ENCODE measurements around the gene USP20.

The USP20 gene

DNA sequence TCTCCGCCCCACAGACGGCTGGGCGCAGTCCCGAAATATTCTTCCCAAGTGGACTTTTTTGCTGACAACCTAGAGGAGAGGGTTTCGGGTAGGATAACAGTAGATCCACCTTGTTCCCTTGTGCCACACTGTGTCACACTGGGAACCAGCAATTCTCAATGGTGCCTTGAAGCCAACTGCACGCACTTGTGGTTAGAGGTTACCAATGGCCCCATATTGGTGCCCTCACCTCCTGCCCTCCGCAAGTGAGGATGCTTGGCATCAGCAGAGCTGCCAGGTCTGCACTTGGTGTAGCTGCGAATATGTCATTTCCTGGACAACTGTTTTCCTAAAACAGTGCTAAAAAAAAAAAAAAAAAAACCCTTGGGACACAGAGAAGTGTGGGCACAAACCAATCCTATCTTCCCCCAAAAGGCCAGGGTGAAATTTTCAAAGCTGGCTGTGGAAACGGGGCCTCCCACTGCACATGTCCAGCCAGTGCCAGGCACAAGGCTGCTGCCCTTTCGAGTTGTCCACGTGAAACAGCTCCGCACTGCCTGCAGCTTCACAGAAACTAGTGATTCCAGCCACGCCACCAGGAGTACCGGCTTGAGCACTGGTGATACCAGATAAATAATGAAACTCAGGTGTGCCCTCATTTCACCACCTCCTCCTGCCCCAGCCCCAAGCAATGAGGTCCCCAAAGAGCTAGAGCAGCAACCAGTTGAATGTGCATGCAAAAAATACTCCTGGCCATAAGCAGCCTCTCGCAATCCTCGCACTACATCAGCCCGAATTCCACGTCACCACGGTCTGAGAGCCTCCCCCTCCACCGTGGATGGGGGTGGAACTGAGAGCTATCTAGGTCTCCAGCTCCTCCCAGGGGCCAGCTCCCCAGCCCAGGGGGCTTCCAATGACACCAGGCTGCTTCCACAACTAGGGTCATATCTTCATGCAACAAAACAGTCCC lies 51.2 kb downstream of the USP20 start:
- no peaks in the 10 kb centered on the region for H3K27me3 ChIP-seq (replicated peaks)
- H3K4me3 ChIP-seq (ENCODE audit: low read depth, low read length) = no peak overlapping the region
- DNase-seq = no peak
- peaks cover 8% of the 10 kb centered on the region for H3K36me3 ChIP-seq (replicated peaks)
- TF ChIP-seq, protein P1, sequence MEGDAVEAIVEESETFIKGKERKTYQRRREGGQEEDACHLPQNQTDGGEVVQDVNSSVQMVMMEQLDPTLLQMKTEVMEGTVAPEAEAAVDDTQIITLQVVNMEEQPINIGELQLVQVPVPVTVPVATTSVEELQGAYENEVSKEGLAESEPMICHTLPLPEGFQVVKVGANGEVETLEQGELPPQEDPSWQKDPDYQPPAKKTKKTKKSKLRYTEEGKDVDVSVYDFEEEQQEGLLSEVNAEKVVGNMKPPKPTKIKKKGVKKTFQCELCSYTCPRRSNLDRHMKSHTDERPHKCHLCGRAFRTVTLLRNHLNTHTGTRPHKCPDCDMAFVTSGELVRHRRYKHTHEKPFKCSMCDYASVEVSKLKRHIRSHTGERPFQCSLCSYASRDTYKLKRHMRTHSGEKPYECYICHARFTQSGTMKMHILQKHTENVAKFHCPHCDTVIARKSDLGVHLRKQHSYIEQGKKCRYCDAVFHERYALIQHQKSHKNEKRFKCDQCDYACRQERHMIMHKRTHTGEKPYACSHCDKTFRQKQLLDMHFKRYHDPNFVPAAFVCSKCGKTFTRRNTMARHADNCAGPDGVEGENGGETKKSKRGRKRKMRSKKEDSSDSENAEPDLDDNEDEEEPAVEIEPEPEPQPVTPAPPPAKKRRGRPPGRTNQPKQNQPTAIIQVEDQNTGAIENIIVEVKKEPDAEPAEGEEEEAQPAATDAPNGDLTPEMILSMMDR (IDR thresholded peaks at IDR 0.05; ENCODE audit: low read depth, low read length, missing control alignments) = no peak
- in situ Hi-C loops (cut with HindIII; ENCODE audit: low pct_ligation_motif_present, low sequenced_read_pairs) = no loop called here
- no peak overlapping the region for H3K27ac ChIP-seq

DNA sequence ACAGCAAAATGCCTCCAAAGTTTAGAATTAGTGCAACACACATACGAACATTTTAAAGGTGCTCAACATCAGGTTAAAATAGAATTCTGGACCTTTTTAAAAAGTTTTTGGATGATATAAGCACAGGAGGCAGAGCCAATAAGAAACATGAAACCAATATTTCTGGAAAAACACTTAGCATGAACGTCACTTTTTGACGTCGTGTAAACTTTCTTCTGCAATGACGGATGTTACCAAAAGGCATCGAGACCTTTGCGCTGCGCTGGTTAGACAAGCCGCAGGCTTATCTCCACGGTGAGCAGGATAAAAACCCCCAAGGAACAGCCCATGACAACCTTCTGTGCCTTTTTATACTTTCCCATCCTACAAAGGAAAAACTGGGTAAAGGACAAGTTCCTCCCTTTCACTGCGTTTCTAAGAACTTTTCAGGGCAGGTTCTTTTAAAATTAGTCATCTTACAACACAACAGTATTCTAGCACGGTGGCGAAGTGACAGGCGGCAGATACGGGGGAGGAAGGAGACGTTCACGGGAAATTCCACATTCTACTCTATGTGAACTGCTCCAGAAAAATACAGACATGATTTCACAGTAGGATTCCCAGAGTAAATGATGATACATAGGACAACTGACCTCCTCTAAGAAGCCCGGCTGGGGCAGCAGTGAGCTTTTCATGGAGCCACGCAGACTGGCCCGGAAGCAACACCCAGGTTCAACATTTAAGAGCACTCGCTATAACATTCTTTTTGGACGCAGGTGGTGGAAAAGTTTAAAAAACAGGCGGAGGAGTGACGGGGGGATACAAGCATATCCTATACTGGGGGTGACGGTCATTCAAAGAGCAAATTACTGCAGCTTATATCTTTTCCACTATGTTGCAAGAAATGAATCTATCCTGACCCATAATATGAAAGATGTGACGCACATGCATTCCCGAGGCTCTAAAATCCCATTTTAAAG lies 52.4 kb downstream of the USP20 start:
- peak; percentile 73 for DNase-seq
- H3K27me3 ChIP-seq (replicated peaks) = no peaks in the 10 kb centered on the region
- peaks cover 5% of the 10 kb centered on the region for H3K36me3 ChIP-seq (replicated peaks)
- no peak overlapping the region for H3K4me3 ChIP-seq (ENCODE audit: low read depth, low read length)
- in situ Hi-C loops (cut with HindIII; ENCODE audit: low pct_ligation_motif_present, low sequenced_read_pairs) = no loop called here
- peak overlapping the region; percentile 57 for H3K27ac ChIP-seq
- TF ChIP-seq, protein P1 (IDR thresholded peaks at IDR 0.05; ENCODE audit: low read depth, low read length, missing control alignments) = peak; percentile 66

DNA sequence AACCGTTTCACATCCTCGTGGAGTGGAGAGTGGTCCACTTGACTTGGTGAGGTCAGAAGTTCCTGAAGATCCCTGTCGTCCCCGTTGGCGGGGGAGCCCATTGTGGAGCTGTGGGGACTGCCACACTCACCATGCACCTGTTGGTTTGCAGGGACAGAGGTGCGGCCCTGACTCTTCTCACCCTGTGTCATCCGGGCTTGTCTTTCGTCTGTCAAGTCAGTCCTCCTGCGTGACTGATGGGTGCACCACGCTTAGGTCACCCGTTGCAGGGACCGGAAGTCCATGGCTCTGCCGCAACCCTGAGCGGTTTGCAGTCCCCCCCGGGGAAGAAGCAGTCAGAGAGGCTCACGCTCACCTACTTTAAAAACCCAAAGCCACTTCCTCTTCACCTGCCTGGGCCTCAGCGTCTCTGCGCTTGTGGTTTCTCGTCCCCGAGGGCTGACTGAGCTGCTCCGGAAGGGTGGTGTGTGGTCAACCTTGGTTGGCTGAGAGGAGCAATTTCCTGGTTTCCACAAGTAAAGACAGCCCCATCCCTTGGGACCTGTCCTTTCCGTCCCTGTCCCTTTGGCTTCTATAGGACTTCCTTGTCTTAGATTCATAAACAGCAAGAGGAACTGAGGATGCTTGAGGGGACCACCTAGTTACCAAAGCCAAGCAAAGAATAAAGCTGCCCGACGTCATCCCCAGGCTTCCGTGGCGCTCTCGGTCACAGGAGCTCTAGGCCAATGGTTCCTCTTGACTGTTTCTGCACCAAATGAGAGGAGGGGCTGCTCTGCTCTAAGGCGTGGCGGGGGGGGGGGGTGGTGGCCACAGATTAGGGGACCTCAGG lies 53.2 kb downstream of the USP20 start:
- Histone ChIP-seq H3K36me3 (replicated peaks) (peaks cover 5% of the 10 kb centered on the region), H3K27ac (no peak overlapping the region), H3K4me3 (ENCODE audit: low read depth, low read length) (no peak overlapping the region), H3K27me3 (replicated peaks) (no peaks in the 10 kb centered on the region)
- TF ChIP-seq, protein P1 (IDR thresholded peaks at IDR 0.05; ENCODE audit: low read depth, low read length, missing control alignments) = no peak
- DNase-seq = no peak
- in situ Hi-C loops (cut with HindIII; ENCODE audit: low pct_ligation_motif_present, low sequenced_read_pairs) = no loop called here

DNA sequence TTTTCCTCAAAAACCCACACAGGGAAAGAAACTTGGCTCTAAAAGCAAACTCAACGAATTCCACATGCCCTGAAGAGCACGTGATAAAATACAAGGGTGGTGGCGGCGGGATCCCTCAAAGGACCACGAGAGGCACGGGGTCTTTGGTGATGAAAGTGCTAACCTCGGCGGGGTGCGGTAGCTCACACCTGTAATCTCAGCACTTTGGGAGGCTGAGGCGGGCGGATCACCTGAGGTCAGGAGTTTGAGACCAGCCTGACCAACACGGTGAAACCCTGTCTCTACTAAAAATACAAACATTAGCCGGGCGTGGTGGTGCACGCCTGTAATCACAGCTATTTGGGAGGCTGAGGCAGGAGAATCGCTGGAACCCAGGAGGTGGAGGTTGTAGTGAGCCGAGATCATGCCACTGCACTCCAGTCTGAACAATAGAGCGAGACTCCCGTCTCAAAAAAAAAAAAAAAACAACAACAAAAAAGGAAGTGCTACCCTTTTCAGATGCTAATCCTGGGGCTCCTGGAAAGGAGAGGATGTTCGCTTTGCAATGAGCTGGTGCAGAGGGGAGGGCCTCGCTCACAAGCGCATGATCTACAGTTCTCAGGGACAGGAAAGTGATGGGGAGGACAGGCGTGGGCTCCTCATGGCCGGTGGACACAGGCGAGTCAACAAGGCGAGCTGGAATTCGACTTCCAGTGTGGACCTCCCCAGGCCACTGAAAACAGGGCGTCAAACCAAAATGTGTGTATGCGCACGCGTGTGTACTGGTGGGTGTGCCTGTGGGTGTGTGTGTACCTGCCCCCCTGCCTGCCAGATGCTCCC lies 54.1 kb downstream of the USP20 start:
- H3K27ac ChIP-seq = no peak overlapping the region
- DNase-seq = no peak
- no peak overlapping the region for H3K4me3 ChIP-seq (ENCODE audit: low read depth, low read length)
- H3K36me3 ChIP-seq (replicated peaks) = peaks cover 5% of the 10 kb centered on the region
- in situ Hi-C loops (cut with HindIII; ENCODE audit: low pct_ligation_motif_present, low sequenced_read_pairs) = no loop called here
- TF ChIP-seq, protein P1 (IDR thresholded peaks at IDR 0.05; ENCODE audit: low read depth, low read length, missing control alignments) = no peak
- H3K27me3 ChIP-seq (replicated peaks) = no peaks in the 10 kb centered on the region

Data from brain microvascular endothelial cell (primary cell).